HG03342 (cell line): ENCODE measurements around the gene RIN3.

Experiments used
- ATAC-seq: cut with Tn5 transposase; IDR thresholded peaks from one replicate; pipeline ENCODE4 v1.9.1; 2021; ENCODE audit warnings: mild to moderate bottlenecking, moderate library complexity; ENCODE audit not compliant: unreplicated experiment

RIN3 gene

GRCh38 chr14:92551044-92551841 is 37.7 kb downstream of the RIN3 start:
- peak; percentile 77 for ATAC-seq

DNA sequence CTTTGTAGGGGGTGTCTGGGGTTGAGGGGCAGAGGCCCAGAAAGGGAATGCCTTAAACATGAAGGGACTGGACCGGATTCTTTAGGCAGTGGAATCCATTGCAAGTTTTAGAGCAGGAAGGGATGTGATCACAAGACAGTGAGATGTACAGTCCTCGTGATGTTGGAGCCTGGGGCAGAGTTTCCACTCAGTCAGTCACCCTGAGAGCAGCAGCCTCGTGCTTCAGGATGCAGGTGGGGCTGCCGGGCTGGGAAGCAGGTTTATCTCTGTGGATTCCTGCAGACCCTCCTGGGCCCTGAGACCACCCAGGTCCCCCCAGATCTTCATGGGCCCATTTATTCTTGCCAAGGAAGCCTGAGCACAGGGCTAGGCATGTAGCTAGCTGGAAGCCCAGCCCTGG is 38.5 kb downstream of the RIN3 start:
- ATAC-seq, result no peak

DNA sequence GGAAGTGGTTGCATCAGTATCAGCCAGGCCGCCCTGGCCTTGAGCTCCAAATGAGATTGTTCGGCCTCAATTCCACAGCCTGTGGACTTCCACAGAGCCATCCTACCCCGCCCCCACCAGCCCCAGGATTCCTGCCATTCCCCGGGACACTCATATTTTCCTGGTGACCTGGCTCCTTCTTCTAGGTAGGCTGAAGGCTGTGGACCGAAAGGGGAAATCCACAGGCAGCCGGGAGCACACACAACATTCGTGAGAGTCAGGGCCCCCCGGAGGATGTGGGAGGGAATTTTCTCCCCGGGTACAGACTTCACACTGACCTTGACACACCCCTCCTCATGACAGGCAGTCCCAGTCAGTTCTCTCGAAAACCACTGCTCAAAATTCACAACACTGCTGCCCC is 39.9 kb downstream of the RIN3 start:
- ATAC-seq, result no peak

DNA sequence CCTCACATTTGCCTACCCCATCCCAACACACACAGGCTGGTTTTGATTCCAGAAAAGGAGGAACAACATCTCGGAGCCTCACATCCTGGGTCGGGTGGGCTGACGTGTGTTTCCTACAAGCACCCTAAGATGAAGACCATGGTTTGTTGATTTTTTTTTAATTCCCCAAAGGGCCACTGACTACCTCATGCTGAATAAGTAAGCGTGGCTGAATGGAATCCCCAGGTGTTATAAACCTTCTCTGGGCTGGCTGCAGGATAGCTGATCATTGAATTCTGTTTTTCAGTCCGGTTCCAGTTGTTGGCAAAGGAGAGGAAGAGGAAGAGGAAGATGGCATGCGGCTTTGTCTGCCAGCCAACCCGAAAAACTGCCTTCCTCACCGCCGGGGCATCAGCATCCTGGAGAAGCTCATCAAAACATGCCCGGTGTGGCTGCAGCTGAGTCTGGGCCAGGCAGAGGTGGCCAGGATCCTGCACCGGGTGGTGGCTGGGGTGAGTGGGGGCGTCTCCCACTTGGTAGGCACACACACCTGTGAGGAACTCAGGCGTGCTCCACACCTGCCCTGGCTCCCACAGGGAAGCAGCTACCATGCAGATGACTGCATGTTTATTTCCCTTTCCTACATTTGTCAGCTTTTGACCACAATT is 42.0 kb downstream of the RIN3 start:
- no peak for ATAC-seq

GRCh38 chr14:92556255-92556741 is 42.7 kb downstream of the RIN3 start:
- no peak for ATAC-seq

- ATAC-seq, result no peak
Observed at GRCh38 chr14:92556863-92557543, 43.4 kb downstream of the RIN3 start.

DNA sequence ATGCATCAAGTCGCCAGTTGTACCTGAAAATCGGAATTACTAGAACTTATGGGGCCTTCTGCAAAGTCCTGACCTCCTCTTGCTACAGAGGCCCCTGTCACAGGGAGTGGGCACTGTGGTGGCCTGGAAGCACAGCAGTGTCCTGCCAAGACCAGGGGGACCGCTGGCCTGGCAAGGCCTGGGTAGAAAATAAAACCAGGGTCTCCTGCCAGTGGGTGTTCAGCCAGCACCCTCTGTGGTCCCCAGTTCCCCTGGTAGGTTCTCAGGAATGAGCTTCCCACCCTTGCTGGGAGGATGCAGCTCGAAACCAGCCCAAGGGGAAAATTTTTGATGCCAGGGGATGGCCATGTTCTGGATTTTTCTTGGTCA is 43.9 kb downstream of the RIN3 start:
- no peak for ATAC-seq

GRCh38 chr14:92558319-92558718 is 44.7 kb downstream of the RIN3 start:
- ATAC-seq, result no peak

DNA sequence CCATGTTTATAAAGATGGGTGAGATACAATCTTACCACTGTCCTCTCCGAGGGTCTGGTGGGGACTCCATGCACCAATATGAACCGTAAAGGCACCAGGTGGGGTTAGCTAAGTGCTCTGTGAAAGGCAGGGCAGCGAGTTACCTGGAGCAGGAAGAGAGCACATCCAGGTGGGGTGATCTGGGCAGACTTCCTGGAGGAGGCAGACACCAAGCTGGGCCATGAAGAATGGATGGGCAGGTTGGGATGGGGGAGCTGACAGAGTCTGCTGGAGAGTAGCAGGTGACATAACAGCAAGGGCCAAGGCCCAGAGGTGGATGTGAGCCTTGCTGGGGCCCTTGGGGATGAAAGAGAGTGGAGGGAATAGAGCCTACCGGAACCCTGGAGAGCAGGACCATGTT is 45.9 kb downstream of the RIN3 start:
- ATAC-seq, result no peak

DNA sequence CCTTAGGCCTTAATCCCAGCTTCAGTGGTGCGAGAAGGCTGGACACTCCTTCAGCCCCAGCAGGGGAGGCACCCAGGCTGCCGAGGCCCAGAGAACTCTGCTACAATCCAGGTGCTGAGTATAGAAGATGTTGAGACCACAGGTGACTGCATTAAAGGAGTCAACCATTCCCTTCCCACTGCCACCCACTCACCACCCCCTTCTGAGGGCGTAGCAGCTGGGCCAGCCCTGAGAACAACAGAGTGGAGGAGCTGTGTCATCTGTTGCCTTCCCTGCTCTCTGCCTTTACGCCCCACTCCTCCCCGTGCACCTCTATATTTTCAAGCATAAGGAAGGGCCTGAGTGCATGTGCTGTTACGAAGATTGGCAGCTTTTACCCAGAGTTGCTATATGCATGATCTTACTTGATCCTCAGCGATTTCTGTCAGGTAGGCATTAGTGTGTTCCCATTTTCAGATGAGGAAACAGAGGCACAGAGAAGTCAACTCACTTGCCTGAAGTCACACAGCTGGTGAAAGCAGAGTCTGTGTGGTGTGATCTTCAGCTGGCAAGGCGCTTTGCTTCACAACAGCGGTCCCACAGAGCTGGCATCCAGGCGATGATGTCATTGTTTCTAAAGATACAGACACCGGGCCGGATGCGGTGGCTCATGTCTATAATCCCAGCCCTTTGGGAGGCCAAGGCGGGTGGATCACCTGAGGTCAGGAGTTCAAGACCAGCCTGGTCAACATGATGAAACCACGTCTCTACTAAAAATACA is 46.7 kb downstream of the RIN3 start:
- no peak for ATAC-seq

GRCh38 chr14:92561906-92562479 is 48.4 kb downstream of the RIN3 start:
- ATAC-seq, result no peak

DNA sequence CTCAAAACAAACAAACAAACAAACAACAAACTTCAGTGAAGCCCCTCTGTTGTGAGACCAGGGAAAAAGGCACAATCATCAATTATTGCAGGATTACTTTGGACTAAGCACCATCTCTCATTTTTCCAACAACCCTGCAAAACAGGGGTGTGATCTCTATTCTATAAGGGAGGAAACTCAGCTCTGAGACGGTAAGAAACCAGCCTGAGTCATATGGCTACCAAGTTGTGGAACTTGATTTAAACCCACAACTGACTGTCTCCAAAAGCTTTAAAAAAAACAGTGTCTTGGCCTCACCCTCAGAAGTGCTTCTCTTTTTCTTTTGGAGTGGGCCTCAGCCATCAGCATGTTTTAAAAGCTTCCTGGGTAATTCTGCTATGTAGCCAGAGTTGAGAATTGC is 49.8 kb downstream of the RIN3 start:
- ATAC-seq, result peak; percentile 95

- no peak for ATAC-seq
Observed at GRCh38 chr14:92563765-92564285, 50.2 kb downstream of the RIN3 start.

DNA sequence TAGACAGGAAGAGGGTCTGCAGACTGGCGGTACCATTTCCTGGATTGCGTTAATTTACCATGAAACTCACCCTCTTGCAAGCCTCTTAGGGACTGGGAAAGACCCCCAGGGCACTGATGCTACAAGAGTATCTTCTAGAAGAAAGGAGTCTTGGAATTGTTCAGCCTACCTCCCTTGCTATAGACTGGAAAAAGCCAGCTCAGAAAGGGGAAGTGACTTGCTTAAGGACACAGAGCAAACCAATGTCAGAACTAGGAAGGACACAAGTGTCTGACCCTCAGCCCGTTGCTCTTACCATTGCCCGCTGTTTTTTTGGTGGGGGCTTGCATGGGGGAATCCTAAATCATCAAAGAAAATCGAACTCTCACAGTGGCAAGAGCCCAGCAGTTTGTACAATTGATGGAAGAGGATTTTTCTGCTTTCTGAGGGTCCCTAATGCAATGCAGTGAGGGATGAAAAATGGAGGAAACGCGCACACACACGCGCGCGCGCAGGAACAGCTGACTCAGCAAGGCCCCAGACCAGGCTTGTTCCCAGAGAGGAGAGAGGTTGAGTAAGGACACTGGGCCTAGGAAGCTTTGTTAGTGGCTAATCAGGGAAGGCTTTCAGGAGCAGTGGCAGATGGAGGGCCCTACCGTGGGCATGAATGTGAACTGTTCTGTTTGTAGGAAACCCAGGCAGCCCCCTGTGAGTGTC is 50.9 kb downstream of the RIN3 start:
- ATAC-seq, result no peak

- no peak for ATAC-seq
Observed at GRCh38 chr14:92565040-92565717, 51.6 kb downstream of the RIN3 start.

DNA sequence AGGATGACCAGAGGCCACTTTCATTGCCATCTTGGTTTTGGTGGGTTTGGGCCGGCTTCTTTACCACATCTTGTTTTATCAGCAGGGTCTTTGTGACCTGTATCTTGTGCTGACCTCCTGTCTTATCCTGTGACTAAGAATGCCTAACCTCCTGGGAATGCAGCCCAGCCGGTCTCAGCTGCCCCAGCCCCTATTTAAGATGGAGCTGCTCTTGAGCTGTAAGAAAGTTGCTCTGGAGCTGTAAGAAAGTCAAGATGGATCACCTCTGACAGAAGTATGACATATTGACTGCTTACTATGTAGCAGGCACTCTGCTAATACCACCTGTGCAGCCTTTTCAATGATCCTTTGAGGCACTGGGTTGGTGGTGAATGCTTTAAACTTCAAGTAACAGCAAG is 52.1 kb downstream of the RIN3 start:
- no peak for ATAC-seq

DNA sequence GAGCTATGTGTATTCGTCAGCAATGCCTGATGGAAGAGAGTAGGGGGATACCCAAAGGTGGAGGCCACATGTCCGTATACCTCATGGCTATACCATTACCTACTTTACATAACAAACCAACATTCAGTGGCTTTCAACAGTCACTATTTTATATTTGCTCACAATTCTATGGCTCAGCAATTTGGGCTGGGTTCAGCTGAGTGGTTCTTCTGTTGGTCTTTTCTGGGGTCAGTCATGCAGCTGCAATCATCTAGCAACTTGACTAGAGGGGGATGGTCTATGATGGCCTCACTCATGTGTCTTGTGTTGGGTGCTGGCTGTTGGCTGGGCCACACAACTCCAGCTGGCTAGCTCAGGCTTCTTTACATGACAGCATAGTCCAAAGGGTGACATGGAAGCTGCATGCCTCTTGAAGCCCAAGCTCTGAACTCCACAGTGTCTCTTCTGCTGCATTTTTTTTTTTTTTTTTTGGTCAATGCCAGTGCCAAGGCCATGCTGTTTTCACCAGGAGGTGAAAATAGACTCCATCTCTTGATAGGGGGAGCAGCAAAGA is 53.7 kb downstream of the RIN3 start:
- no peak for ATAC-seq

GRCh38 chr14:92568621-92569479 is 55.3 kb downstream of the RIN3 start:
- ATAC-seq, result peak; percentile 73
